Common myeloid progenitor, CD34-positive (primary cell): ENCODE data around the gene PTH1R.

Experiments used
- CTCF ChIA-PET: fragments of 350-600 bp; sonication (Branson Sonifier 250); formaldehyde crosslinking; loops from one replicate; lab custom pipeline; 2021; ENCODE audit warnings: antibody characterized with exemption; lab: Charles Lee
- POLR2A ChIA-PET: fragments of 350-600 bp; sonication (Branson Sonifier 250); formaldehyde crosslinking; loops from one replicate; lab custom pipeline; 2021; ENCODE audit warnings: antibody characterized with exemption; lab: Charles Lee
- DNase-seq, 3 donors: peaks; one replicate each; pipeline versions ENCODE4 v3.0.0 to v3.0.0-alpha.2; 2013
- H3K27ac ChIP-seq, 2 experiments: 1 replicate in 1 of 2; 2 replicates in 1 of 2; pipeline ENCODE4 v1.7.0; 2013; ENCODE audit warnings: inconsistent platforms in 2 of 2, low read length in 2 of 2, mild to moderate bottlenecking in 2 of 2, low read depth in 1 of 2, moderate library complexity in 1 of 2; ENCODE audit not compliant: severe bottlenecking in 2 of 2, insufficient read depth in 1 of 2, poor library complexity in 1 of 2
- H3K27me3 ChIP-seq, 5 experiments: replicated peaks in 2 of 5; 1 replicate in 3 of 5; 2 replicates in 2 of 5; pipeline versions ENCODE4 v1.6.1 to v1.7.0; 2013; ENCODE audit warnings: low read length in 4 of 5, mild to moderate bottlenecking in 2 of 5, moderate library complexity in 2 of 5, inconsistent platforms in 1 of 5; ENCODE audit not compliant: insufficient read depth in 5 of 5, control insufficient read depth in 4 of 5
- H3K36me3 ChIP-seq, 4 experiments: 1 replicate in 2 of 4; 2 replicates in 2 of 4; pipeline versions ENCODE4 v1.6.1 to v1.7.0; 2013; ENCODE audit warnings: low read length in 3 of 4, control low read depth in 1 of 4, mild to moderate bottlenecking in 1 of 4; ENCODE audit not compliant: control insufficient read depth in 4 of 4, insufficient read depth in 4 of 4
- H3K4me1 ChIP-seq, 4 experiments: 1 replicate in 3 of 4; 2 replicates in 1 of 4; pipeline versions ENCODE4 v1.6.1 to v1.7.1; 2013; ENCODE audit warnings: low read length in 3 of 4, mild to moderate bottlenecking in 3 of 4, control low read depth in 1 of 4, inconsistent platforms in 1 of 4, moderate library complexity in 1 of 4; ENCODE audit not compliant: control insufficient read depth in 4 of 4, insufficient read depth in 4 of 4; ENCODE audit errors: control extremely low read depth in 1 of 4
- H3K4me3 ChIP-seq, 7 experiments: 1 replicate in 4 of 7; 2 replicates in 3 of 7; pipeline versions ENCODE4 v1.5.1 to v1.7.0; 2013; ENCODE audit warnings: mild to moderate bottlenecking in 7 of 7, low read length in 6 of 7, moderate library complexity in 6 of 7, inconsistent platforms in 2 of 7, low read depth in 2 of 7, control low read depth in 1 of 7; ENCODE audit not compliant: insufficient read depth in 4 of 7, control insufficient read depth in 1 of 7; ENCODE audit errors: extremely low read depth in 1 of 7
- H3K9me3 ChIP-seq, 5 experiments: 1 replicate in 4 of 5; 2 replicates in 1 of 5; pipeline versions ENCODE4 v1.6.1 to v1.7.1; 2013; ENCODE audit warnings: low read length in 4 of 5, mild to moderate bottlenecking in 2 of 5, inconsistent platforms in 1 of 5, low read depth in 1 of 5, moderate library complexity in 1 of 5; ENCODE audit not compliant: control insufficient read depth in 4 of 5, insufficient read depth in 2 of 5; ENCODE audit errors: control extremely low read depth in 1 of 5
- WGBS: methylation state at CpG from one replicate; pipeline ENCODE4 v1.1.5; 2013; ENCODE audit not compliant: insufficient coverage; 5-methylcytosine and 5-hydroxymethylcytosine counted together

PTH1R gene

DNA sequence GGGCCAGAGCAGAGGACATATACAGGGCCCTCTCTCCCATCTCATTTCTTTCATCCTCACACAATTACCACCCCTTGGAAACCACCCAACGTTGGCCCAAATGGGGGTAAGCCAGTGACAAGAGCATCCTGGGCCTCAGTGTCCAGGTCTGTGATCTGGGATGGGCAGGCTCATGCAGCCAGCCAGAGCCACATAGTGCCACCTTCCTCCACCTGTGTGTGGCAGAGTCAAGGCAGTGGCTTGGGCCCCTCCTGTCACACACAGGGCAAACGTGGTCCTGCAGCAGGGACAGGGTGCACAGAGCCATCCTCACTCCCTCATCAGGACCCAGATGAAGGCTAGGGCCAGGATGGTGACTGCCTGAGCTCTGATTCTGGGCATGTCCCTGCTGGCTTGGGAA, 12.0 kb upstream of the PTH1R start:
- POLR2A ChIA-PET = no interaction called here
- Histone ChIP-seq H3K4me3 (no peak overlapping the region), H3K4me1 (no peaks in the 10 kb centered on the region), H3K27ac (no peak overlapping the region), H3K36me3 (no peaks in the 10 kb centered on the region), H3K9me3 (no peaks in the 10 kb centered on the region), H3K27me3 (no peaks in the 10 kb centered on the region)
- DNase-seq = no peak
- CTCF ChIA-PET = interaction anchor here (0.9 to 4.4 kb wide), 11 partner anchors 10 to 158 kb away, joined by 3 to 68 read pairs (median 12); no protein-coding TSS in a partner anchor
- 94% methylated on average over 2 of the region's 2 CpGs for WGBS

DNA sequence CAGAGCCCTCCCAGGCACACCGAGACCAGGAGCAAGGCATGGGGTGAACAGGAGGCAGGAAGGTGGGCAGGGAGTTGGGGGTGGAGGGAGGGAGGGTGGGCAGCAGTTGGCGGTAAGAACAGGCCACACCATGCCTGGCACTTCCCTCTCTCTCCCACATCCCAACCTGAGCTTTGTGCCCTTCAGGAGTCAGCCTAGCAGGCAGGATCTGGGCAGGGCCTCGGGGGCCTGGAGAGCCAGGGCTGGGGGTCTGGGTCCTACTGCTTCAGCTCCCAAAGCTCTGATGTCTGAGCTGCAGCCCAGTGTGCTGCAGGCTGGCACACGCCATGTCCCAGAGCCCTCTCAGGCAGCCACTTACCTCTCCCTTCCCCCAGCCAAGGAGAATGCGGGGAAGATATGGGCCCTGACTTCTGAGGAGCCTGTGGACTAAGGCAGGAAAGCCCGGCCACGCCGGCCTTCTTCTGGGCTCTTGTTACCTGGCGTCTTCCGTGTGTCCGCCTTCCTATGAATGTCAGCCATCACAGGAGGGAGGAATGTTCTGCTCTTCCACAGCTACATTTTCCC, 11.4 kb upstream of the PTH1R start:
- no peak for DNase-seq
- CTCF ChIA-PET = interaction anchor here (0.7 to 4.4 kb wide), 16 partner anchors 10 to 164 kb away, joined by 3 to 68 read pairs (median 6); partner anchors contain the start of gene PTH1R
- POLR2A ChIA-PET = no interaction called here
- no peaks in the 10 kb centered on the region for H3K27me3 ChIP-seq
- H3K9me3 ChIP-seq = no peaks in the 10 kb centered on the region
- H3K36me3 ChIP-seq = no peaks in the 10 kb centered on the region
- no peaks in the 10 kb centered on the region for H3K4me1 ChIP-seq
- H3K4me3 ChIP-seq = no peak overlapping the region
- WGBS = 93% methylated on average over 8 of the region's 11 CpGs
- H3K27ac ChIP-seq = no peak overlapping the region

DNA sequence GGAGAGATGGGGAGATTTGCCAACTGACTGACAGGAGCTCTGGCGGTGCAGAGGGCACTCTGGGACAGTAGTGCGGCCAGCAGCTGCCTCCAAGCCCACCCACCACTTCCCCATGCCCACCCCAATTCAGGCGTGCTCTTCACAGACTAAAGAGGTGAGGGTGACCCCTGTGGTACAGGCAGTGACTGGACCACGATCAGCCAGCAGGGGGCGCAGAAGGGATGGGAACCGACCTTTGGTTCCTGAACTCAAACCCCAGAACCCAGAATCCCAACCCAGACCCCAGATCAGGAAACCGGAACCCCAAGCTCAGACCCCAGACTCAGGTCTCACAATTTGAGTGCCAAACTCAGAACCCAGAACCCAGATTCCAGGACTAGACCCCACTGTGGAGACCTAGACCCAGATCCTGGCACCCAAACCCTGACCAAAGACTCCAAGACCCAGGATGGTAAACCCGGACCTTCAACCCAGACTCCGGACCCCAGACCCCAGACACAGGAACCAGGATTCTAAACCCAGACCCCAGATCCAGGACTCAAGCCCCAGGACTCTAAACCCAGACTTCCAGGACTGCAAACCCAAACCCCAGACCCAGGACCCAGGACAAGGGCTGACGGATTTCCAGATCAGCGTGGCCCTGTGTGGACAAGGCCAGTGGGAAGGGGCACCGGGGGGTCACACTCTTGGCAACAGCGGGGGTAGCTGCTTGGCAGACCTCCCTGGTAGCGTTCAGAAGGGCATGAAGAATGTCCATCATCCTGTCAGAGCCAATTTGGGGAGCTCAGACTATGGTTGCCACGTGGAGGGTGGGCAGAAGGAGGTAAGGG, 10.6 kb upstream of the PTH1R start:
- Histone ChIP-seq H3K27me3 (no peaks in the 10 kb centered on the region), H3K27ac (no peak overlapping the region), H3K36me3 (no peaks in the 10 kb centered on the region), H3K9me3 (no peaks in the 10 kb centered on the region), H3K4me1 (peaks cover 0 to under 1% (median 0%) of the 10 kb centered on the region in 4 experiments), H3K4me3 (no peak overlapping the region)
- WGBS = 59% methylated on average over 12 of the region's 15 CpGs
- ChIA-PET CTCF (interaction anchor here (0.6 to 4.4 kb wide), 19 partner anchors 9 to 164 kb away, joined by 3 to 68 read pairs (median 4); partner anchors contain the start of gene PTH1R), POLR2A (no interaction called here)
- peak in 2 of 3 donors; percentile 55 to 67 for DNase-seq

DNA sequence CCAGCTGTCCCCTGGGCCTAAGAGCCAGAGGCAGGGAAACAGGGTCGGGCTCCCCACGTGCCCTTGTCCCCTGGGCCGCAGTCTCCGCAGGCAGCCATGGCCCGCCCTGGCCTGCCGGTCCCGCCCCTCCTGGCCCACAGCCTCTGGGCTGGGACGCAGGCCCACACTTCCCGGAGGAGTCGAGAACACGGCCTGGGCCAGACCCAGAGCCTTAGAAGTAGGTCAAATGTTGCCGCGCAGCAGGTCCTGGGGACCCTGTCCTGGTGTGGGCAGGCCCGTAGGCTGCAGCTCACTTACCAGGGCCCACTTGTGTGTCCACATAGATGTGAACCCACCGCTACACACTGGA, 10.0 kb upstream of the PTH1R start:
- Histone ChIP-seq H3K27ac (no peak overlapping the region), H3K9me3 (no peaks in the 10 kb centered on the region), H3K27me3 (no peaks in the 10 kb centered on the region), H3K36me3 (no peaks in the 10 kb centered on the region), H3K4me3 (no peak overlapping the region), H3K4me1 (peaks cover 0 to 5% (median 1%) of the 10 kb centered on the region in 4 experiments)
- ChIA-PET CTCF (interaction anchor here (0.6 to 4.4 kb wide), 14 partner anchors 8 to 165 kb away, joined by 3 to 68 read pairs (median 9); partner anchors contain the start of gene PTH1R), POLR2A (interaction anchor here (0.6 kb wide), 1 partner anchor 12 kb away, joined by 4 read pairs; no protein-coding TSS in a partner anchor)
- 94% methylated on average over 13 of the region's 15 CpGs for WGBS
- no peak for DNase-seq

DNA sequence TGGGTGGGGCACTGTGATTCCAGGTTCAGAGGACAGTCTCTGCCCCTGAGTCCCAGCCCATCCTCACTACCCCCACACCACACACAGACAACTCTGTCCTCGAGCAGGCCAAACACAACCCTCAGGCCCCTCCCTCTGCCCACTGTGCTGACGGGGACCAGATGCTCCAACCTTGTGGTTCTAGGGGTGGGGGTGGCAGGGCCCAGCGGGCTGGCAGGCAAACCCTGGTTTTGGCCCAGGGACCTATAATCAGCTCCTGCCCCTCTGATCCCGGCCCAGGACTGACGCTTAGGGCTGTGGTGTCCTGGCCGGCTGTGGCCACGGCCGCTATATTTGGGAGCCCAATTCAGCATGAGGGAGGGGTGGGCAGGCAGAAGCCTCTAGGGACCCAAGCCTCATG, 9.2 kb upstream of the PTH1R start:
- Histone ChIP-seq H3K4me1 (peaks cover 4 to 13% (median 8%) of the 10 kb centered on the region in 4 experiments), H3K36me3 (no peaks in the 10 kb centered on the region), H3K9me3 (no peaks in the 10 kb centered on the region), H3K4me3 (no peak overlapping the region), H3K27ac (no peak overlapping the region), H3K27me3 (no peaks in the 10 kb centered on the region)
- ChIA-PET POLR2A (interaction anchor here (0.6 kb wide), 1 partner anchor 12 kb away, joined by 4 read pairs; no protein-coding TSS in a partner anchor), CTCF (interaction anchor here (1.0 to 4.4 kb wide), 7 partner anchors 9 to 41 kb away, joined by 3 to 68 read pairs (median 13); no protein-coding TSS in a partner anchor)
- peak in 1 of 3 donors; percentile 24 for DNase-seq
- WGBS = 96% methylated on average over 5 of the region's 8 CpGs

DNA sequence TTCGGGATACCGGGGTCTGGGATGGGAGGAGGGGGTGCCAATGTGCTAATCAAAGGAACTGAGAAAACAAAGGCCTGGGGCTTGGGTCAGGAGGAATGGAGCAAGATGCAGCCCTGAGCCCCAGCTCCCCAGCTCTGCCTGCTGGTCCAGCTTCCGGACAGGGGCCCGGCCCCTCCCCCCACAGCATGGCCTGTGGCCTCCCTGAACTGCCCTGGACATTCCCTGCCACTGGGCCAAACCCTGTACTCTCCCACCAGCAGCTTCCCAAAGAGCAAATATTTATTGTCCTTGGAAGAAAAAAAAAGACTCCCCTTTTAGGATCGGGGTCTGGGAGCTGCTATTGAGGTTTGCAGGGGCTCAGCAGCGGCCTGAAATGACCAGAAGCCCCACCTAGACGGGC, 8.6 kb upstream of the PTH1R start:
- ChIA-PET CTCF (interaction anchor here (1.0 to 4.4 kb wide), 4 partner anchors 10 to 40 kb away, joined by 4 to 68 read pairs (median 12); no protein-coding TSS in a partner anchor), POLR2A (no interaction called here)
- no peak for DNase-seq
- Histone ChIP-seq H3K27ac (no peak overlapping the region), H3K27me3 (no peaks in the 10 kb centered on the region), H3K4me1 (peaks cover 4 to 19% (median 15%) of the 10 kb centered on the region in 4 experiments), H3K36me3 (no peaks in the 10 kb centered on the region), H3K9me3 (no peaks in the 10 kb centered on the region), H3K4me3 (no peak overlapping the region)
- WGBS = 100% methylated on average over 4 of the region's 7 CpGs
